Ovary (tissue), 9 donors: Measurements from ENCODE around the gene DNLZ. TPM values are rescaled to one million over a fixed set of nuclear protein-coding genes. Genes with fewer than 3 reads are reported as not detected.

ENCODE experiments used
- DNase-seq, 5 donors: peaks; one replicate each; pipeline ENCODE4 v3.0.0-alpha.2; 2019 to 2020
- H3K27ac ChIP-seq, 2 donors: fragments of 200-600 bp; one replicate each; pipeline versions ENCODE4 v1.5.1 to v1.8.0; 2019 to 2022
- H3K27me3 ChIP-seq: fragments of 200-600 bp; one replicate; pipeline ENCODE4 v1.8.0; 2022
- H3K36me3 ChIP-seq: fragments of 200-600 bp; sonication (generic); one replicate; pipeline ENCODE4 v1.5.1; 2019
- H3K4me1 ChIP-seq: one replicate; pipeline ENCODE4 v1.8.1; 2013; ENCODE audit warnings: mild to moderate bottlenecking, moderate library complexity; ENCODE audit not compliant: insufficient read depth
- H3K4me3 ChIP-seq: fragments of 200-600 bp; sonication (generic); one replicate; pipeline ENCODE4 v1.5.1; 2017
- H3K9me3 ChIP-seq, 2 donors: fragments of 200-600 bp in 1 of 2; sonication (generic) in 1 of 2; one replicate each; pipeline versions ENCODE4 v1.5.1 to v1.8.1; 2013 to 2019; ENCODE audit warnings: mild to moderate bottlenecking in 1 of 2, moderate library complexity in 1 of 2
- EP300 ChIP-seq: sonication (generic); formaldehyde crosslinking; IDR thresholded peaks from one replicate; pipeline ENCODE4 v1.6.1; 2017; ENCODE audit warnings: antibody characterized with exemption
- POLR2A ChIP-seq: fragments of 450-650 bp; IDR thresholded peaks from one replicate; pipeline ENCODE4 v1.6.1; 2017; ENCODE audit warnings: antibody characterized with exemption, mild to moderate bottlenecking, moderate library complexity
- WGBS, 3 donors: extraction: QIAGEN DNeasy Blood & Tissue Kit in 1 of 3; methylation state at CpG; one replicate each; pipeline versions ENCODE4 v1.1.5 to v1.1.7; 2013 to 2017; 5-methylcytosine and 5-hydroxymethylcytosine counted together
- intact Hi-C, 4 donors: fragments of 100-400 bp; cut with DNase I; formaldehyde crosslinking; loops; one replicate each; pipeline versions ENCODE4 v1.11.0 to v1.15.1; 2022 to 2023
- polyA plus RNA-seq, 2 donors: library from polyadenylated mRNA; stranded (reverse); fragments of 200-250 nt in 1 of 2; fragments of 350-450 nt in 1 of 2; fragmentation: Illumina TruSeq in 1 of 2; extraction: RNeasy Lipid Tissue Mini Kit (QIAGEN cat#74804) in 1 of 2; gene quantifications; one replicate each; pipeline ENCODE4 v1.2.3, GENCODE V29; 2013 to 2014
- total RNA-seq, 7 donors: library from RNA; depleted of rRNA in 2 of 7; stranded (reverse); fragments of >200 nt in 2 of 7; fragmentation: NEBNext Ultra II Directional in 3 of 7; extraction: Animal tissue kit (Norgen Biotek cat#: 25700) in 3 of 7; gene quantifications; one replicate each; pipeline versions ENCODE4 v1.1.0 to v1.2.4, GENCODE V29; 2016 to 2023
- TF ChIP-seq, protein P1 (sequence below), 3 donors: fragments of 450-650 bp in 2 of 3; fragments of 200-600 bp in 1 of 3; IDR thresholded peaks; one replicate each; pipeline versions ENCODE4 v1.5.1 to v1.8.0; 2016 to 2022; ENCODE audit warnings: antibody characterized with exemption in 3 of 3, mild to moderate bottlenecking in 1 of 3
- donor health status: DM: no; HTN: no; CAD: no; lungs with moderate emphysema.
- donor health status: DM: no; HTN: no; CAD: no.
- donor health status: Bipolar disorder and iron deficiency.
- donor health status: DM: yes; HTN: yes; CAD: no.
- donor health status: DM: no; HTN: no; CAD: no.
- donor health status: DM: yes; HTN: yes; CAD: no.

DNLZ gene
- total and polyA plus RNA-seq, 9 donors: 1.8 to 33.3 (median 21.2) TPM

DNA sequence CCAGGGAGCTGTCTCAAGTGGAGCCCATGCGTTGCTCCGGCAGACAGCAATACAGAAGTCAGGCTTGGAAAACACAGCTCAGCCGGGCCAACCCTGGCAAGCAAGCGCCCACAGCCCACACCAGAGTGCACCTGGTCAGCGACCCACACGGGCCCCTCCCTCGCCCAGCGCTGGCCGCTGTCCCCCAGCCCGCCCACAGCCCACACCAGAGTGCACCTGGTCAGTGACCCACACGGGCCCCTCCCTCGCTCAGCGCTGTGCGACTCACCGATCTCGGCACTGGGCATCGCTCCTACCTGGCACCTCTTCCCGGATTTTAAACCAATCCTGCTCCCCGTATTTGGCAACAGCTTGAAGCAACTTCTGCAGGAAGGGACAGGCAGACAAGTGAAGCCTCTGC, 23.7 kb upstream of the DNLZ start:
- 91 to 94% (median 94%) methylated on average over 19 of the region's 19 CpGs for WGBS, 3 donors
- intact Hi-C loops: loop anchor here in 1 of 4 donors (10.0 kb wide), 1 partner anchor 242 kb away; no protein-coding TSS in a partner anchor
- no peaks in the 10 kb centered on the region for H3K27me3 ChIP-seq
- no peaks in the 10 kb centered on the region for H3K36me3 ChIP-seq
- no peaks in the 10 kb centered on the region for H3K4me1 ChIP-seq
- no peak for DNase-seq
- H3K27ac ChIP-seq: no peak overlapping the region
- H3K9me3 ChIP-seq: no peaks in the 10 kb centered on the region
- H3K4me3 ChIP-seq: no peak overlapping the region
- TF ChIP-seq, protein P1, sequence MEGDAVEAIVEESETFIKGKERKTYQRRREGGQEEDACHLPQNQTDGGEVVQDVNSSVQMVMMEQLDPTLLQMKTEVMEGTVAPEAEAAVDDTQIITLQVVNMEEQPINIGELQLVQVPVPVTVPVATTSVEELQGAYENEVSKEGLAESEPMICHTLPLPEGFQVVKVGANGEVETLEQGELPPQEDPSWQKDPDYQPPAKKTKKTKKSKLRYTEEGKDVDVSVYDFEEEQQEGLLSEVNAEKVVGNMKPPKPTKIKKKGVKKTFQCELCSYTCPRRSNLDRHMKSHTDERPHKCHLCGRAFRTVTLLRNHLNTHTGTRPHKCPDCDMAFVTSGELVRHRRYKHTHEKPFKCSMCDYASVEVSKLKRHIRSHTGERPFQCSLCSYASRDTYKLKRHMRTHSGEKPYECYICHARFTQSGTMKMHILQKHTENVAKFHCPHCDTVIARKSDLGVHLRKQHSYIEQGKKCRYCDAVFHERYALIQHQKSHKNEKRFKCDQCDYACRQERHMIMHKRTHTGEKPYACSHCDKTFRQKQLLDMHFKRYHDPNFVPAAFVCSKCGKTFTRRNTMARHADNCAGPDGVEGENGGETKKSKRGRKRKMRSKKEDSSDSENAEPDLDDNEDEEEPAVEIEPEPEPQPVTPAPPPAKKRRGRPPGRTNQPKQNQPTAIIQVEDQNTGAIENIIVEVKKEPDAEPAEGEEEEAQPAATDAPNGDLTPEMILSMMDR (IDR thresholded peaks at IDR 0.05): no peak
- TF ChIP-seq EP300: no peak
- no peak for TF ChIP-seq POLR2A

DNA sequence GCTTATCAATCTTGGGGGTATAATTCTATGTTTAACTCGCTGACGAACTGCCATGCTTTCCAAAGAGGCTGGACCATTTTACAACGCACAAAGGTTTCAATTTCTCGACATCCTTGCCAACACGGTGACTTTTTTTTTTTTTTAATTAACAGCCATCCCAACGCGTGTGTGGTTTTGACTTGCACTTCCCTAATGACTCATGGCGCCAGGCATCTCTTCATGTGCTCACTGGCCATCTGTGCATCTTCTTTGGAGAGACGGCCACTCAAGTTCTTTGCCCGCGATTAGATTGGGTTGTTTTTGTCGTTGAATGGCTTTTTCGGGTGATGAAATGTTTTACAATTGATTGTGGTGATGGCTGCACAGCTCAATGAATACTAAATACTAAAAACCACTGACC, 22.5 kb upstream of the DNLZ start:
- H3K9me3 ChIP-seq: no peaks in the 10 kb centered on the region
- intact Hi-C loops: loop anchor here in 1 of 4 donors (10.0 kb wide), 1 partner anchor 241 kb away; no protein-coding TSS in a partner anchor
- TF ChIP-seq EP300 (no peak), POLR2A (no peak)
- TF ChIP-seq, protein P1 (IDR thresholded peaks at IDR 0.05): no peak
- 90 to 95% (median 91%) methylated on average over 13 of the region's 13 CpGs for whole genome bisulfite sequencing, 3 donors
- H3K4me3 ChIP-seq: no peak overlapping the region
- H3K4me1 ChIP-seq: no peaks in the 10 kb centered on the region
- no peaks in the 10 kb centered on the region for H3K27me3 ChIP-seq
- H3K27ac ChIP-seq: no peak overlapping the region
- H3K36me3 ChIP-seq: no peaks in the 10 kb centered on the region
- no peak for DNase-seq

DNA sequence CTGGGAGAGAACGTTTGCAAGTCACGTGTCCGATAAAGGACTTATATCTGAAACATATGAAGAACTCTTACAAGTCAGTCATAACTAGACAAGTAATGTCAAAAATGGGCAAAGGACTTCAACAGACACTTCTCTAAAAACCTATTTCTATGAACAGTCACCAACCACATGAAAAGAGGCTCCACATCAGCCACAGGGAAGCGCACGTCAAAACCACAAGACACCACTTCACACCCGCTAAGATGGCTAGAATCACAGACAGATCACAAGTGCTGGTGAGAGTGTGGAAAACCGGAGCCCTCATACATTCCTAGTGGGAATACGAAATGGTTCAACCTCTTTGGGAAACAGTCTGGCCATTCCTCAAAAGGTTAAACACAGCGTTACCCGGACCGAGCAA, 21.5 kb upstream of the DNLZ start:
- WGBS, 3 donors: 90 to 92% (median 92%) methylated on average over 11 of the region's 11 CpGs
- Histone ChIP-seq H3K36me3 (no peaks in the 10 kb centered on the region), H3K27ac (no peak overlapping the region), H3K4me3 (no peak overlapping the region), H3K4me1 (no peaks in the 10 kb centered on the region), H3K27me3 (no peaks in the 10 kb centered on the region), H3K9me3 (no peaks in the 10 kb centered on the region)
- intact Hi-C loops: loop anchor here in 1 of 4 donors (10.0 kb wide), 1 partner anchor 240 kb away; no protein-coding TSS in a partner anchor
- no peak for TF ChIP-seq EP300
- TF ChIP-seq POLR2A: no peak
- TF ChIP-seq, protein P1 (IDR thresholded peaks at IDR 0.05): no peak
- DNase-seq: no peak

DNA sequence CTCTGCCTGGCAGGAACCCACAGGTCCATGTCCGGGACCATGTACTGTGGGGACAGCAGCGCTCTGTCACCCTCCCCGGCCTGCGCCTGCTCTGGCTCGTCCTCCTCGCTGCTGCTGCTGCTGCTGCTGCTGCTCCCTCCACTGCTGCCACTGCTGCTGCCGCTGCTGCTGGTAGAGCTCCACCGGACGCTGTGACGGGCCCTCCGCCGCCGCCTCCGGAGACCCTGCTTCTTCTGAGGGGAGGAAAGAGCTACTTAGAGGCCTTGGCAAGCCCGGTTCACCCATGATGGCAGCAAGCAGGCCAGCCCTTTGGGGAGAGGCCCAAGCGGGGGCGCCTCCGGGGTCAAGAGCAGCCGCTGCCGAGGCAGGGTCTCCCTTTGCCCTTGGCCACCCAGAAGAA, 19.9 kb upstream of the DNLZ start:
- H3K27me3 ChIP-seq: no peaks in the 10 kb centered on the region
- H3K4me3 ChIP-seq: no peak overlapping the region
- no peak overlapping the region for H3K27ac ChIP-seq
- no peak for DNase-seq
- WGBS, 3 donors: 91 to 94% (median 92%) methylated on average over 20 of the region's 20 CpGs
- no peak for TF ChIP-seq POLR2A
- TF ChIP-seq, protein P1 (IDR thresholded peaks at IDR 0.05): no peak
- no peak for TF ChIP-seq EP300
- intact Hi-C loops: loop anchor here in 1 of 4 donors (10.0 kb wide), 1 partner anchor 239 kb away; no protein-coding TSS in a partner anchor
- no peaks in the 10 kb centered on the region for H3K9me3 ChIP-seq
- no peaks in the 10 kb centered on the region for H3K36me3 ChIP-seq
- H3K4me1 ChIP-seq: no peaks in the 10 kb centered on the region
